GM12878 (cell line): ENCODE results near the gene FAM118B. TPM values are rescaled to one million over a fixed set of nuclear protein-coding genes. Genes with fewer than 3 reads are reported as not detected.
A peak's percentile ranks its signal among the peaks of the same experiment; 100 is the strongest.

Experiments
- BMI1 ChIP-seq: fragments of 450-650 bp; IDR thresholded peaks from 2 replicates; pipeline ENCODE4 v1.6.1; 2016; ENCODE audit warnings: mild to moderate bottlenecking, moderate library complexity, borderline replicate concordance
- CEBPB ChIP-seq, 2 experiments: fragments of 150-350 bp in 1 of 2; IDR thresholded peaks; 2 replicates each; pipeline ENCODE4 v1.6.1; 2012 to 2014; ENCODE audit warnings: low read depth in 2 of 2, low read length in 2 of 2, borderline replicate concordance in 1 of 2, inconsistent platforms in 1 of 2
- CREB1 ChIP-seq: IDR thresholded peaks from 2 replicates; pipeline ENCODE4 v1.6.1; 2012; ENCODE audit warnings: low read depth, mild to moderate bottlenecking, inconsistent platforms
- IKZF2 ChIP-seq, 2 experiments: fragments of 450-650 bp; IDR thresholded peaks; 2 replicates each; pipeline ENCODE4 v1.6.1; 2017; ENCODE audit warnings: mild to moderate bottlenecking in 2 of 2, moderate library complexity in 2 of 2
- LARP7 ChIP-seq: fragments of 450-650 bp; IDR thresholded peaks from 2 replicates; pipeline ENCODE4 v1.6.1; 2017; ENCODE audit warnings: mild to moderate bottlenecking
- NFIC ChIP-seq: IDR thresholded peaks from 2 replicates; pipeline ENCODE4 v1.6.1; 2012; ENCODE audit warnings: low read depth, mild to moderate bottlenecking, inconsistent platforms, low read length, moderate library complexity
- NR2C1 ChIP-seq: fragments of 450-650 bp; IDR thresholded peaks from 2 replicates; pipeline ENCODE4 v1.6.1; 2017; ENCODE audit warnings: antibody characterized with exemption, mild to moderate bottlenecking, moderate library complexity
- NR2F1 ChIP-seq: fragments of 450-650 bp; conservative IDR thresholded peaks from 2 replicates; pipeline ENCODE4 v1.6.1; 2017; ENCODE audit warnings: mild to moderate bottlenecking
- RELA ChIP-seq: fragments of 450-650 bp; IDR thresholded peaks from 2 replicates; pipeline ENCODE4 v1.8.0; 2014; ENCODE audit warnings: borderline replicate concordance; ENCODE audit not compliant: partially characterized antibody
- RUNX3 ChIP-seq: IDR thresholded peaks from 2 replicates; pipeline ENCODE4 v1.6.1; 2012; ENCODE audit warnings: low read length, inconsistent platforms
- polyA plus RNA-seq, 11 experiments: library from polyadenylated mRNA; depleted of rRNA in 4 of 11; unstranded in 6 of 11; stranded (reverse) in 5 of 11; fragments of >200 nt; fragmentation: Nextera tagmentation in 4 of 11; fragmentation: Illumina TruSeq in 1 of 11; extraction: Ambion mirVana in 4 of 11; extraction: Trizol in 1 of 11; gene quantifications; 1 replicate in 1 of 11; 2 replicates in 10 of 11; pipeline versions ENCODE4 v1.2.1 to v1.2.3, GENCODE V29; 2011 to 2016; ENCODE audit warnings: inconsistent platforms in 2 of 11, missing spikeins in 2 of 11, low read depth in 1 of 11
- total RNA-seq, 4 experiments: library from RNA; depleted of rRNA in 3 of 4; stranded (reverse); fragments of >200 nt in 3 of 4; fragmentation: Illumina TruSeq in 1 of 4; extraction: Trizol in 1 of 4; gene quantifications; 2 replicates each; pipeline versions ENCODE4 v1.2.1 to v1.2.3, GENCODE V29; 2013 to 2021
- TF ChIP-seq, protein P1 (sequence below): fragments of 450-650 bp; IDR thresholded peaks from 2 replicates; pipeline ENCODE4 v1.6.1; 2017; ENCODE audit warnings: mild to moderate bottlenecking, low read depth, inconsistent platforms; ENCODE audit not compliant: poor library complexity, severe bottlenecking
- TF ChIP-seq, protein P2 (sequence below): IDR thresholded peaks from 2 replicates; pipeline ENCODE4 v1.6.1; 2012; ENCODE audit warnings: low read length, inconsistent platforms
- TF ChIP-seq, protein P3 (sequence below): fragments of 450-650 bp; IDR thresholded peaks from 2 replicates; pipeline ENCODE4 v1.6.1; 2016; ENCODE audit warnings: mild to moderate bottlenecking
- TF ChIP-seq, protein P4 (sequence below): fragments of 450-650 bp; IDR thresholded peaks from 2 replicates; pipeline ENCODE4 v1.6.1; 2017; ENCODE audit warnings: borderline replicate concordance
- TF ChIP-seq, protein P5 (sequence below): fragments of 450-650 bp; formaldehyde crosslinking; IDR thresholded peaks from 2 replicates; pipeline ENCODE4 v1.5.0; 2022; ENCODE audit warnings: mild to moderate bottlenecking, missing genetic modification characterization
- TF ChIP-seq, protein P6 (sequence below), 3 experiments: IDR thresholded peaks in 2 of 3; conservative IDR thresholded peaks in 1 of 3; 2 replicates each; pipeline ENCODE4 v1.5.1; 2011; ENCODE audit warnings: low read depth in 3 of 3, low read length in 3 of 3, mild to moderate bottlenecking in 3 of 3, control low read depth in 2 of 3, moderate library complexity in 2 of 3, inconsistent platforms in 1 of 3, mixed read lengths in 1 of 3; ENCODE audit not compliant: control insufficient read depth in 2 of 3, insufficient read depth in 1 of 3; ENCODE audit errors: extremely low read depth in 1 of 3

Gene FAM118B
- total and polyA plus RNA-seq, 10 of the 15 experiments (the other 5 are each of a cell fraction or from before 2014, with no cell fraction given) = 12.8 to 29.7 (median 16.5) TPM

DNA sequence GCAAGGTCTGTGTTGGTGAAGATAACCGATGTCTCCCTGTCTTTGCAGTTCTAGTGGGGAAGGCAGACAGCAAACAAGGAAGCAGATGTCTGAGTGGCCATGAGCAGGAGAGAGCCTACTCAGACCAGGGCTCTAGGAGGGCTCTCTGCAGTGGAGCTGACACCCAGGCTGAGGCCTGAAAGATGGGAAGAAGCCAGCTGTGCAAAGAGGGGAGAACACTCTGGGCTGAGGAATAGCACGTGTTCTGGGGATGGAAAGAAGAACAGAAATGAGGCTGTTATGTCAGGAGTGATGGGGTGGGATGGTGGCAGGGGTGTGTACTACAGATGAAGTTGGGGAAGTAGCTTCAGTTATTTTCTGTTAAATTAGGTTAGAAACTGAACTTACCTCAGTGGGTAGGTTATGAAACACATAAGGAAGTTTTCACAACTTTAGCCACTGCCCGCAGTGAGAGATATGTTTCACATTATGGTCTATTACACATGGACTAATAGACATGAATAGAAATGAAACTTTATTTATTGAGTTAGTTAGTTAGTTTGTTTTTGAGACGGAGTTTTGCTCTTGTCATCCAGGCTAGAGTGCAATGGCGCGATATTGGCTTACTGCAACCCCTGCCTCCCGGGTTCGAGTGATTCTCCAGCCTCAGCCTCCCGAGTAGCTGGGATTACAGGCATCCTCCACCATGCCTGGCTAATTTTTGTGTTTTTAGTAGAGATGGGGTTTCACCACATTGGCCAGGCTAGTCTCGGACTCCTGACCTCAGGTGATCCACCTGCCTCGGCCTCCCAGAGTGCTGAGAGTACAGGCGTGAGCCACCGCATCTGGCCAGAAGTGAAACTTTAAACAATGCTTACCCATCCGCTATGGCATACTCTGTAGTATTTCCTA lies 100.1 kb downstream of the FAM118B start (continued):
- TF ChIP-seq, protein P1, sequence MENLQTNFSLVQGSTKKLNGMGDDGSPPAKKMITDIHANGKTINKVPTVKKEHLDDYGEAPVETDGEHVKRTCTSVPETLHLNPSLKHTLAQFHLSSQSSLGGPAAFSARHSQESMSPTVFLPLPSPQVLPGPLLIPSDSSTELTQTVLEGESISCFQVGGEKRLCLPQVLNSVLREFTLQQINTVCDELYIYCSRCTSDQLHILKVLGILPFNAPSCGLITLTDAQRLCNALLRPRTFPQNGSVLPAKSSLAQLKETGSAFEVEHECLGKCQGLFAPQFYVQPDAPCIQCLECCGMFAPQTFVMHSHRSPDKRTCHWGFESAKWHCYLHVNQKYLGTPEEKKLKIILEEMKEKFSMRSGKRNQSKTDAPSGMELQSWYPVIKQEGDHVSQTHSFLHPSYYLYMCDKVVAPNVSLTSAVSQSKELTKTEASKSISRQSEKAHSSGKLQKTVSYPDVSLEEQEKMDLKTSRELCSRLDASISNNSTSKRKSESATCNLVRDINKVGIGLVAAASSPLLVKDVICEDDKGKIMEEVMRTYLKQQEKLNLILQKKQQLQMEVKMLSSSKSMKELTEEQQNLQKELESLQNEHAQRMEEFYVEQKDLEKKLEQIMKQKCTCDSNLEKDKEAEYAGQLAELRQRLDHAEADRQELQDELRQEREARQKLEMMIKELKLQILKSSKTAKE = peak; percentile 59
- no peak for TF ChIP-seq CEBPB (IDR thresholded peaks at IDR 0.05; ENCODE audit: borderline replicate concordance in 1 of 2, low read depth in 2 of 2, low read length in 2 of 2)
- TF ChIP-seq, protein P2, sequence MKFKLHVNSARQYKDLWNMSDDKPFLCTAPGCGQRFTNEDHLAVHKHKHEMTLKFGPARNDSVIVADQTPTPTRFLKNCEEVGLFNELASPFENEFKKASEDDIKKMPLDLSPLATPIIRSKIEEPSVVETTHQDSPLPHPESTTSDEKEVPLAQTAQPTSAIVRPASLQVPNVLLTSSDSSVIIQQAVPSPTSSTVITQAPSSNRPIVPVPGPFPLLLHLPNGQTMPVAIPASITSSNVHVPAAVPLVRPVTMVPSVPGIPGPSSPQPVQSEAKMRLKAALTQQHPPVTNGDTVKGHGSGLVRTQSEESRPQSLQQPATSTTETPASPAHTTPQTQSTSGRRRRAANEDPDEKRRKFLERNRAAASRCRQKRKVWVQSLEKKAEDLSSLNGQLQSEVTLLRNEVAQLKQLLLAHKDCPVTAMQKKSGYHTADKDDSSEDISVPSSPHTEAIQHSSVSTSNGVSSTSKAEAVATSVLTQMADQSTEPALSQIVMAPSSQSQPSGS = peak; percentile 22; the same call in 1 of the 2 replicates
- TF ChIP-seq, protein P3, sequence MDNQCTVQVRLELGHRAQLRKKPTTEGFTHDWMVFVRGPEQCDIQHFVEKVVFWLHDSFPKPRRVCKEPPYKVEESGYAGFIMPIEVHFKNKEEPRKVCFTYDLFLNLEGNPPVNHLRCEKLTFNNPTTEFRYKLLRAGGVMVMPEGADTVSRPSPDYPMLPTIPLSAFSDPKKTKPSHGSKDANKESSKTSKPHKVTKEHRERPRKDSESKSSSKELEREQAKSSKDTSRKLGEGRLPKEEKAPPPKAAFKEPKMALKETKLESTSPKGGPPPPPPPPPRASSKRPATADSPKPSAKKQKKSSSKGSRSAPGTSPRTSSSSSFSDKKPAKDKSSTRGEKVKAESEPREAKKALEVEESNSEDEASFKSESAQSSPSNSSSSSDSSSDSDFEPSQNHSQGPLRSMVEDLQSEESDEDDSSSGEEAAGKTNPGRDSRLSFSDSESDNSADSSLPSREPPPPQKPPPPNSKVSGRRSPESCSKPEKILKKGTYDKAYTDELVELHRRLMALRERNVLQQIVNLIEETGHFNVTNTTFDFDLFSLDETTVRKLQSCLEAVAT = 0 out of 2 replicates have a peak, but pooled peaks have one; percentile 34
- peak; percentile 73 to 77 for TF ChIP-seq IKZF2 (IDR thresholded peaks at IDR 0.05)
- peak; percentile 71 for TF ChIP-seq NR2F1
- TF ChIP-seq, protein P4, sequence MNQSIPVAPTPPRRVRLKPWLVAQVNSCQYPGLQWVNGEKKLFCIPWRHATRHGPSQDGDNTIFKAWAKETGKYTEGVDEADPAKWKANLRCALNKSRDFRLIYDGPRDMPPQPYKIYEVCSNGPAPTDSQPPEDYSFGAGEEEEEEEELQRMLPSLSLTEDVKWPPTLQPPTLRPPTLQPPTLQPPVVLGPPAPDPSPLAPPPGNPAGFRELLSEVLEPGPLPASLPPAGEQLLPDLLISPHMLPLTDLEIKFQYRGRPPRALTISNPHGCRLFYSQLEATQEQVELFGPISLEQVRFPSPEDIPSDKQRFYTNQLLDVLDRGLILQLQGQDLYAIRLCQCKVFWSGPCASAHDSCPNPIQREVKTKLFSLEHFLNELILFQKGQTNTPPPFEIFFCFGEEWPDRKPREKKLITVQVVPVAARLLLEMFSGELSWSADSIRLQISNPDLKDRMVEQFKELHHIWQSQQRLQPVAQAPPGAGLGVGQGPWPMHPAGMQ = no peak
- peak; percentile 73 for TF ChIP-seq RUNX3
- peak; percentile 22 for TF ChIP-seq RELA
- TF ChIP-seq, protein P5, sequence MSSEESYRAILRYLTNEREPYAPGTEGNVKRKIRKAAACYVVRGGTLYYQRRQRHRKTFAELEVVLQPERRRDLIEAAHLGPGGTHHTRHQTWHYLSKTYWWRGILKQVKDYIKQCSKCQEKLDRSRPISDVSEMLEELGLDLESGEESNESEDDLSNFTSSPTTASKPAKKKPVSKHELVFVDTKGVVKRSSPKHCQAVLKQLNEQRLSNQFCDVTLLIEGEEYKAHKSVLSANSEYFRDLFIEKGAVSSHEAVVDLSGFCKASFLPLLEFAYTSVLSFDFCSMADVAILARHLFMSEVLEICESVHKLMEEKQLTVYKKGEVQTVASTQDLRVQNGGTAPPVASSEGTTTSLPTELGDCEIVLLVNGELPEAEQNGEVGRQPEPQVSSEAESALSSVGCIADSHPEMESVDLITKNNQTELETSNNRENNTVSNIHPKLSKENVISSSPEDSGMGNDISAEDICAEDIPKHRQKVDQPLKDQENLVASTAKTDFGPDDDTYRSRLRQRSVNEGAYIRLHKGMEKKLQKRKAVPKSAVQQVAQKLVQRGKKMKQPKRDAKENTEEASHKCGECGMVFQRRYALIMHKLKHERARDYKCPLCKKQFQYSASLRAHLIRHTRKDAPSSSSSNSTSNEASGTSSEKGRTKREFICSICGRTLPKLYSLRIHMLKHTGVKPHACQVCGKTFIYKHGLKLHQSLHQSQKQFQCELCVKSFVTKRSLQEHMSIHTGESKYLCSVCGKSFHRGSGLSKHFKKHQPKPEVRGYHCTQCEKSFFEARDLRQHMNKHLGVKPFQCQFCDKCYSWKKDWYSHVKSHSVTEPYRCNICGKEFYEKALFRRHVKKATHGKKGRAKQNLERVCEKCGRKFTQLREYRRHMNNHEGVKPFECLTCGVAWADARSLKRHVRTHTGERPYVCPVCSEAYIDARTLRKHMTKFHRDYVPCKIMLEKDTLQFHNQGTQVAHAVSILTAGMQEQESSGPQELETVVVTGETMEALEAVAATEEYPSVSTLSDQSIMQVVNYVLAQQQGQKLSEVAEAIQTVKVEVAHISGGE (CRISPR knock-in tag) = no peak
- 0 out of 2 replicates have a peak, but pooled peaks have one; percentile 10 for TF ChIP-seq CREB1
- peak; percentile 51; the same call in 1 of the 2 replicates for TF ChIP-seq NFIC
- TF ChIP-seq, protein P6, sequence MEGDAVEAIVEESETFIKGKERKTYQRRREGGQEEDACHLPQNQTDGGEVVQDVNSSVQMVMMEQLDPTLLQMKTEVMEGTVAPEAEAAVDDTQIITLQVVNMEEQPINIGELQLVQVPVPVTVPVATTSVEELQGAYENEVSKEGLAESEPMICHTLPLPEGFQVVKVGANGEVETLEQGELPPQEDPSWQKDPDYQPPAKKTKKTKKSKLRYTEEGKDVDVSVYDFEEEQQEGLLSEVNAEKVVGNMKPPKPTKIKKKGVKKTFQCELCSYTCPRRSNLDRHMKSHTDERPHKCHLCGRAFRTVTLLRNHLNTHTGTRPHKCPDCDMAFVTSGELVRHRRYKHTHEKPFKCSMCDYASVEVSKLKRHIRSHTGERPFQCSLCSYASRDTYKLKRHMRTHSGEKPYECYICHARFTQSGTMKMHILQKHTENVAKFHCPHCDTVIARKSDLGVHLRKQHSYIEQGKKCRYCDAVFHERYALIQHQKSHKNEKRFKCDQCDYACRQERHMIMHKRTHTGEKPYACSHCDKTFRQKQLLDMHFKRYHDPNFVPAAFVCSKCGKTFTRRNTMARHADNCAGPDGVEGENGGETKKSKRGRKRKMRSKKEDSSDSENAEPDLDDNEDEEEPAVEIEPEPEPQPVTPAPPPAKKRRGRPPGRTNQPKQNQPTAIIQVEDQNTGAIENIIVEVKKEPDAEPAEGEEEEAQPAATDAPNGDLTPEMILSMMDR (IDR thresholded peaks at IDR 0.05 in 2 of 3, conservative IDR thresholded peaks at IDR 0.05 in 1 of 3; ENCODE audit: control insufficient read depth in 2 of 3, extremely low read depth in 1 of 3, insufficient read depth in 1 of 3, low read depth in 3 of 3, low read length in 3 of 3) = peak in 2 of 3 experiments; percentile 22 to 25; a peak in 2 of 6 replicates
- no peak for TF ChIP-seq LARP7
- no peak for TF ChIP-seq NR2C1
- 0 out of 2 replicates have a peak, but pooled peaks have one; percentile 28 for TF ChIP-seq BMI1
